NCI-H1417 (cell line): Measurements from ENCODE around the gene CAMTA1.

Source experiments
- DNase-seq, 3 experiments: peaks; one replicate each; lab custom pipeline; 2025; lab: John Stamatoyannopoulos, UW

Gene CAMTA1

GRCh38 chr1:7632176-7632575 lies 846.9 kb downstream of the CAMTA1 start:
- peak in 2 of 3 experiments; percentile 33 to 71 for DNase-seq

GRCh38 chr1:7632681-7633080 lies 847.4 kb downstream of the CAMTA1 start:
- peak in 2 of 3 experiments; percentile 33 to 59 for DNase-seq

GRCh38 chr1:7633506-7634245 lies 848.4 kb downstream of the CAMTA1 start:
- no peak for DNase-seq

- no peak for DNase-seq
Observed at GRCh38 chr1:7634546-7635240, 849.4 kb downstream of the CAMTA1 start.

- DNase-seq, result no peak
Observed at GRCh38 chr1:7636795-7637526, 851.7 kb downstream of the CAMTA1 start.

GRCh38 chr1:7638078-7638477 lies 852.8 kb downstream of the CAMTA1 start:
- DNase-seq, result no peak

GRCh38 chr1:7639435-7640131 lies 854.3 kb downstream of the CAMTA1 start:
- no peak for DNase-seq

GRCh38 chr1:7640350-7640749 lies 855.1 kb downstream of the CAMTA1 start:
- DNase-seq, result no peak

- DNase-seq, result peak; percentile 39 to 57 (median 56)
Observed at GRCh38 chr1:7640920-7641585, 855.8 kb downstream of the CAMTA1 start.

- peak; percentile 44 to 87 (median 67) for DNase-seq
Observed at GRCh38 chr1:7641587-7642417, 856.5 kb downstream of the CAMTA1 start.

GRCh38 chr1:7642418-7642704 lies 857.1 kb downstream of the CAMTA1 start:
- no peak for DNase-seq

- peak; percentile 21 to 52 (median 22) for DNase-seq
Observed at GRCh38 chr1:7642781-7643529, 857.7 kb downstream of the CAMTA1 start.

- DNase-seq, result no peak
Observed at GRCh38 chr1:7643530-7643929, 858.3 kb downstream of the CAMTA1 start.

- DNase-seq, result no peak
Observed at GRCh38 chr1:7644086-7644485, 858.8 kb downstream of the CAMTA1 start.

- peak; percentile 89 to 96 (median 92) for DNase-seq
Observed at GRCh38 chr1:7644961-7645750, 859.9 kb downstream of the CAMTA1 start.

- DNase-seq, result no peak
Observed at GRCh38 chr1:7645751-7646048, 860.4 kb downstream of the CAMTA1 start.

- DNase-seq, result no peak
Observed at GRCh38 chr1:7646164-7646563, 860.9 kb downstream of the CAMTA1 start.

- peak; percentile 70 to 82 (median 75) for DNase-seq
Observed at GRCh38 chr1:7646981-7647901, 862.0 kb downstream of the CAMTA1 start.
